Thoracic aorta (tissue), 2 donors: ENCODE measurements around the gene KCTD17. TPM values are rescaled to one million over a fixed set of nuclear protein-coding genes. Genes with fewer than 3 reads are reported as not detected.

Source experiments
- ATAC-seq: fragments of 150-250 bp; one replicate; pipeline ENCODE4 v1.8.0; 2017; ENCODE audit warnings: low read depth; ENCODE audit not compliant: insufficient number of reproducible peaks, low FRiP score
- DNase-seq: peaks from one replicate; pipeline ENCODE4 v3.0.0-alpha.2; 2020; ENCODE audit warnings: low spot score
- H3K27ac ChIP-seq, 2 donors: fragments of 200-600 bp; sonication (generic); 1 replicate in 1 of 2; 2 replicates in 1 of 2; pipeline ENCODE4 v1.5.1; 2016; ENCODE audit warnings: mild to moderate bottlenecking in 2 of 2, moderate library complexity in 2 of 2
- H3K27me3 ChIP-seq: fragments of 200-600 bp; sonication (generic); replicated peaks from 2 replicates; pipeline ENCODE4 v1.6.0; 2016; ENCODE audit warnings: mild to moderate bottlenecking; ENCODE audit not compliant: insufficient read depth
- H3K36me3 ChIP-seq: fragments of 200-600 bp; sonication (generic); one replicate; pipeline ENCODE4 v1.5.1; 2016
- H3K4me1 ChIP-seq, 2 donors: fragments of 200-600 bp; sonication (generic); 1 replicate in 1 of 2; 2 replicates in 1 of 2; pipeline versions ENCODE4 v1.5.1 to v1.6.0; 2016; ENCODE audit warnings: low read depth in 2 of 2, mild to moderate bottlenecking in 1 of 2; ENCODE audit not compliant: control insufficient read depth in 1 of 2
- H3K4me3 ChIP-seq: fragments of 200-600 bp; sonication (generic); 2 replicates; pipeline ENCODE4 v1.5.1; 2016; ENCODE audit warnings: mild to moderate bottlenecking
- H3K9me3 ChIP-seq: fragments of 200-600 bp; sonication (generic); 2 replicates; pipeline ENCODE4 v1.5.1; 2016
- total RNA-seq, 2 donors: library from RNA; depleted of rRNA; stranded (reverse); fragments of >200 nt; gene quantifications; one replicate each; pipeline versions ENCODE4 v1.1.0 to v1.2.3, GENCODE V29; 2016
- TF ChIP-seq, protein P1 (sequence below): fragments of 200-600 bp; sonication (generic); IDR thresholded peaks from one replicate; pipeline ENCODE4 v1.5.1; 2019; ENCODE audit warnings: antibody characterized with exemption

The KCTD17 gene
- total RNA-seq, 2 donors from 2014 or later, result 16.7 to 32.4 TPM

DNA sequence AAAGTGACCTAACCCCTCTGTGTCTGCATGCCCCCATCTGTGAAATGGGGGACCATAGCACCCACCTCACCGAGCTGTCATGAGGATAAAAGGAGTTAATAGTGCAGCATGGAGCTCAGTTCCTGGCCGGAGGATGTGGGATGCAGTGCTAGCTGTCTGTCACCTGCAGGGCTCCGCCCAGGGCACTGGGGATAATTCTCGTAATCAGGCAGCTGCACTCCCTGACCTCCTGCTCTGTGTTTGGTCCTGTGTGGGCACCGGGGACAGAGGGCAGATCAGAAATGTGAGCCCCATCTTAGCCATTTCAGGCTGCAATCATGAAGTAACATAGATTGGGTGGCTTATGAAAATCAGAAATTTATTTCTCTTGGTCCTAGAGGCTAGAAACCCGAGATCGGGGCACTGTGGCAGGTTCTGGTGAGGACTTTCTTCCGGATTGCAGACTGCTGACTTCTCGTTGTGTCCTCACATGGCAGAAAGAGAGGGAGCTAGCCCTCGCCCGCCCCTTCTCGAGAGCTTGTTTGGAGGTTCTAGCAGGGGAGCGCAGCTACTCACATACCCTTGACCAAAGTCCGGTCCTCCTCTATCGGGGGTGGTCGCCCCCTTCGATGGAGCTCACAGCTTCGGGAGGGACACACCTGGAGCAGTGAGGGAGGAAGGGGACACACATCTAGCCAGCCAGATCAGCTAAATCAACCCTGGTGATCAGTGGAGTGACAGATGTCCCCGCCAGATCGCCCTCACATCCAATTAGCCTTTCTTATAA lies 3.2 kb downstream of the KCTD17 start:
- DNase-seq (no peak), ATAC-seq (no peak)
- Histone ChIP-seq H3K27ac (no peak overlapping the region), H3K4me3 (no peak overlapping the region), H3K4me1 (peaks cover 11 to 13% of the 10 kb centered on the region in 2 donors), H3K36me3 (peaks cover 35% of the 10 kb centered on the region), H3K27me3 (no peaks in the 10 kb centered on the region), H3K9me3 (no peaks in the 10 kb centered on the region)
- TF ChIP-seq, protein P1, sequence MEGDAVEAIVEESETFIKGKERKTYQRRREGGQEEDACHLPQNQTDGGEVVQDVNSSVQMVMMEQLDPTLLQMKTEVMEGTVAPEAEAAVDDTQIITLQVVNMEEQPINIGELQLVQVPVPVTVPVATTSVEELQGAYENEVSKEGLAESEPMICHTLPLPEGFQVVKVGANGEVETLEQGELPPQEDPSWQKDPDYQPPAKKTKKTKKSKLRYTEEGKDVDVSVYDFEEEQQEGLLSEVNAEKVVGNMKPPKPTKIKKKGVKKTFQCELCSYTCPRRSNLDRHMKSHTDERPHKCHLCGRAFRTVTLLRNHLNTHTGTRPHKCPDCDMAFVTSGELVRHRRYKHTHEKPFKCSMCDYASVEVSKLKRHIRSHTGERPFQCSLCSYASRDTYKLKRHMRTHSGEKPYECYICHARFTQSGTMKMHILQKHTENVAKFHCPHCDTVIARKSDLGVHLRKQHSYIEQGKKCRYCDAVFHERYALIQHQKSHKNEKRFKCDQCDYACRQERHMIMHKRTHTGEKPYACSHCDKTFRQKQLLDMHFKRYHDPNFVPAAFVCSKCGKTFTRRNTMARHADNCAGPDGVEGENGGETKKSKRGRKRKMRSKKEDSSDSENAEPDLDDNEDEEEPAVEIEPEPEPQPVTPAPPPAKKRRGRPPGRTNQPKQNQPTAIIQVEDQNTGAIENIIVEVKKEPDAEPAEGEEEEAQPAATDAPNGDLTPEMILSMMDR, result no peak

- Histone ChIP-seq H3K4me3 (no peak overlapping the region), H3K27me3 (no peaks in the 10 kb centered on the region), H3K27ac (no peak overlapping the region), H3K9me3 (no peaks in the 10 kb centered on the region), H3K4me1 (peaks cover 8 to 11% of the 10 kb centered on the region in 2 donors), H3K36me3 (peaks cover 38% of the 10 kb centered on the region)
- DNase-seq, result no peak
- TF ChIP-seq, protein P1, result no peak
- ATAC-seq, result no peak
Measured at GRCh38 chr22:37056246-37056645, 4.7 kb downstream of the KCTD17 start.

DNA sequence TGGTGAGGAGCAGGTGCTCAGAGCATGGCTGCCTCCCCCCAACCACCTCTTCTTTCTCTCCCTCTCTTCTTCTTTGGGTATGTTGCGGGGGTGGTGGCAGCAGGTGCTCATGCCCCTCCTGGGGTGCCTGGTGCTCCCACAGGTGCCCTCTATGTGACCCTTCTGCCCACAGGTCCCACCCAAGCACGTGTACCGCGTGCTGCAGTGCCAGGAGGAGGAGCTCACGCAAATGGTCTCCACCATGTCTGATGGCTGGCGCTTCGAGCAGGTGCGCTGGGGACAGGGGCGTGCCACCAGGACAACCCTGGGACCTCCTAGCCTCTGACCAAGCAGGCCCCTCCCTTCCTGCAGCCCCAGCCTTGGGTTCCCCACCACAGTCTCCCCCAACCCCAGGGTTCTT lies 5.7 kb downstream of the KCTD17 start:
- peaks cover 42% of the 10 kb centered on the region for H3K36me3 ChIP-seq
- no peaks in the 10 kb centered on the region for H3K9me3 ChIP-seq
- TF ChIP-seq, protein P1, result no peak
- H3K27ac ChIP-seq, result no peak overlapping the region
- no peak overlapping the region for H3K4me3 ChIP-seq
- peaks cover 4 to 7% of the 10 kb centered on the region in 2 donors for H3K4me1 ChIP-seq
- ATAC-seq (no peak), DNase-seq (no peak)
- no peaks in the 10 kb centered on the region for H3K27me3 ChIP-seq

DNA sequence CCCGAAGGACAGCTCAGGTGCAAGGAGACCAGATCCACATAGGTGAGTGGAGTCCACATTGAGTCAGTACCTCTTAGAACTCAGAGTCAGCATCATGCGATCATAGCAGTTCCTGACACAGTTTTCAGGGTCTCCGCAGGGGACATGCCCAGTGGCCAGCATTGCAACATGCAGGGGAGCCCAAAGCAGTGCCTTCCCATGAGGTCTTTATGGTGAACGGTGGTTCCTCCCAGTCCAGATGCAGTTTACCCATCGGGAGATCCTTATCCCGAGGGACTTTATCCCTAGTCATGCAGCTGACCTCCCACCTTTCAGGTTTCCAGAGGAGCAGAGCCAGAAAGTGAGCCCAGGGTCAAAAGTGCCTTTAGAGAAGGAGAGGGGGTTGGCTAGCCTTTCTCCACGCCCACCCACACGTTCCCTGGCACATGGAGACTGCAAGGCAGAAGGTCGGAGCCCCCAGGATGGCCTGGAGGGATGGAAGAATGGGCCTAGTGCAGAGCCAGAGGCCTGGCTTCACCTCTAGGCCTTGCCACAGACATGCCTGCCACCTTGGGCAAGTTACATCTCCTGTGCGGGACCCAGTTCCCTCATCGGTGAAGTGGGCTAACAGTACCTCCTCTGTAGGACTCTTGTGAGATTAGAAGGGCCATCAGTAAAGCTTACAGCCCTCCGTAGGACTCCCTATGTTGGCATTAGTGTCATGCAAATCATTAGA lies 6.4 kb downstream of the KCTD17 start:
- Histone ChIP-seq H3K27me3 (no peaks in the 10 kb centered on the region), H3K9me3 (no peaks in the 10 kb centered on the region), H3K27ac (no peak overlapping the region), H3K4me1 (no peaks in the 10 kb centered on the region), H3K36me3 (peaks cover 42% of the 10 kb centered on the region), H3K4me3 (no peak overlapping the region)
- TF ChIP-seq, protein P1, result no peak
- DNase-seq, result no peak
- no peak for ATAC-seq

- peaks cover 42% of the 10 kb centered on the region for H3K36me3 ChIP-seq
- H3K27ac ChIP-seq, result no peak overlapping the region
Measured at GRCh38 chr22:37058917-37059701, 7.6 kb downstream of the KCTD17 start.

More at GRCh38 chr22:37058917-37059701, 7.6 kb downstream of the KCTD17 start:
- Histone ChIP-seq H3K4me1 (no peaks in the 10 kb centered on the region), H3K4me3 (no peak overlapping the region), H3K27me3 (no peaks in the 10 kb centered on the region), H3K9me3 (no peaks in the 10 kb centered on the region)
- ATAC-seq (no peak), DNase-seq (no peak)
- TF ChIP-seq, protein P1, result no peak
